ENCODE data around the gene MCF2L2. TPM values are rescaled to one million over a fixed set of nuclear protein-coding genes. Genes with fewer than 3 reads are reported as not detected.
A peak's percentile ranks its signal among the peaks of the same experiment; 100 is the strongest.

Gene MCF2L2
- total and polyA plus RNA-seq, 2 of the 13 experiments (the other 11 are each of a cell fraction or from before 2014, with no cell fraction given): not detected

DNA sequence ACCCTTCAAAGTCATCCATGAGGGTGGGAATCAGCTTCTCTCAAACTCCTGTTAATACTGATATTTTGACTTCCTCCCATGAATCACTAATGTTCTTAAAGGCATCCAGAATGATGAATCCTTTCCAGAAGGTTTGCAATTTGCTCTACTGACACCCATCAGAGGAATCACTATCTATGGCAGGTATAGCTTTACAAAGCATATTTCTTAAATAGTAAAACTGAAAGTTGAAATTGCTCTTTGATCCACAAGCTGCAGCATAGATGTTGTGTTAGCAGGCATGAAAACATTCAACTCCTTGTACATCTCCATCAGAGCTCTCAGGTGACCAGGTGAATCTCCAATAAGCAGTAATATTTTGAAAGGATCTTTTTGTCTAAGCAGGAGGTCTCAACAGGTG lies 109.0 kb downstream of the MCF2L2 start (continued):
- TF ChIP-seq, protein P1, sequence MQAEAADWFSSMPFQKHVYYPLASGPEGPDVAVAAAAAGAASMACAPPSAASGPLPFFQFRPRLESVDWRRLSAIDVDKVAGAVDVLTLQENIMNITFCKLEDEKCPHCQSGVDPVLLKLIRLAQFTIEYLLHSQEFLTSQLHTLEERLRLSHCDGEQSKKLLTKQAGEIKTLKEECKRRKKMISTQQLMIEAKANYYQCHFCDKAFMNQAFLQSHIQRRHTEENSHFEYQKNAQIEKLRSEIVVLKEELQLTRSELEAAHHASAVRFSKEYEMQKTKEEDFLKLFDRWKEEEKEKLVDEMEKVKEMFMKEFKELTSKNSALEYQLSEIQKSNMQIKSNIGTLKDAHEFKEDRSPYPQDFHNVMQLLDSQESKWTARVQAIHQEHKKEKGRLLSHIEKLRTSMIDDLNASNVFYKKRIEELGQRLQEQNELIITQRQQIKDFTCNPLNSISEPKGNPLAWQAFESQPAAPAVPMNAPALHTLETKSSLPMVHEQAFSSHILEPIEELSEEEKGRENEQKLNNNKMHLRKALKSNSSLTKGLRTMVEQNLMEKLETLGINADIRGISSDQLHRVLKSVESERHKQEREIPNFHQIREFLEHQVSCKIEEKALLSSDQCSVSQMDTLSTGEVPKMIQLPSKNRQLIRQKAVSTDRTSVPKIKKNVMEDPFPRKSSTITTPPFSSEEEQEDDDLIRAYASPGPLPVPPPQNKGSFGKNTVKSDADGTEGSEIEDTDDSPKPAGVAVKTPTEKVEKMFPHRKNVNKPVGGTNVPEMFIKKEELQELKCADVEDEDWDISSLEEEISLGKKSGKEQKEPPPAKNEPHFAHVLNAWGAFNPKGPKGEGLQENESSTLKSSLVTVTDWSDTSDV (CRISPR knock-in tag; IDR thresholded peaks at IDR 0.05): no peak
- TF ChIP-seq ZNF143 (CRISPR knock-in tag; IDR thresholded peaks at IDR 0.05) (no peak), ZNF883 (CRISPR knock-in tag; IDR thresholded peaks at IDR 0.05; ENCODE audit: not compliant biosample characterization) (no peak), SIX4 (CRISPR knock-in tag; IDR thresholded peaks at IDR 0.05) (no peak)

DNA sequence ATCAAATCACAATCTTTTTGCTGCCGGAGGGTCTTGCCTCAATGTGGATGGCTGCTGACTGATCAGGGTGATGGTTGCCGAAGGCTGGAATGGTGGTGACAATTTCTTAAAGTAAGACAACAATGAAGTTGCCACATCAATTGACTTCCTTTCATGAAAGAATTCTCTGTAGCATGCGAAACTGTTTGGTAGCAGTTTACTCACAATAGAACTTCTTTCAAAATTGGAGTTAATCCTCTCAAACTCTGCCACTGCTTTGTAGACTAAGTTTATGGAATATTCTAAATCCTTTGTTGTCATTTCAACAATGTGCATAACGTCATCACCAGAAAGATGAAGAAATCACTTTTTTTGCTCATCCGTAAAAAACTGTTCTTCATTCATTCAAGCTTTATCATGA lies 109.5 kb downstream of the MCF2L2 start:
- Histone ChIP-seq H3K27ac (ENCODE audit: extremely low read length, insufficient read depth, low read length) (no peak overlapping the region), H2AFZ (ENCODE audit: low read length) (no peak overlapping the region), H4K20me1 (ENCODE audit: insufficient read depth, low read length) (no peaks in the 10 kb centered on the region), H3K79me2 (ENCODE audit: insufficient read depth, low read length) (no peaks in the 10 kb centered on the region), H3K4me2 (ENCODE audit: low read depth, low read length) (no peak overlapping the region), H3K9ac (ENCODE audit: insufficient read depth, low read depth, low read length) (no peak overlapping the region), H3K4me1 (ENCODE audit: insufficient read depth, low read length) (no peaks in the 10 kb centered on the region), H3K36me3 (replicated peaks in 1 of 2; ENCODE audit: control insufficient read depth in 1 of 2, insufficient read depth in 2 of 2, low read length in 2 of 2) (no peaks in the 10 kb centered on the region), H3K9me3 (ENCODE audit: low read length) (no peaks in the 10 kb centered on the region), H3K27me3 (ENCODE audit: control insufficient read depth in 1 of 2, insufficient read depth in 2 of 2, low read length in 2 of 2) (peaks cover 0 to 12% of the 10 kb centered on the region in 2 experiments; a peak in 2 of 5 replicates), H3K4me3 (replicated peaks in 1 of 3; ENCODE audit: insufficient read depth in 1 of 3, low read depth in 2 of 3, low read length in 3 of 3) (no peak overlapping the region)
- POLR2A ChIA-PET: no interaction called here
- in situ Hi-C loops (cut with HindIII; ENCODE audit: extremely low pct_ligation_motif_present, low pct_unique_long_range_greater_than_20kb): no loop called here
- FAIRE-seq (no peak), ATAC-seq (no peak), DNase-seq (ENCODE audit: low spot score) (no peak)
- intact Hi-C loops (cut with micrococcal nuclease; ENCODE audit: unreplicated experiment): no loop called here
- WGBS (ENCODE audit: low lambda C conversion rate): 44% methylated on average over 5 of the region's 5 CpGs
- CTCF ChIA-PET (ENCODE audit: low intra/inter-chr PET ratio, low total read pairs): no interaction called here
- TF ChIP-seq ATF7 (IDR thresholded peaks at IDR 0.05): peak; percentile 26; the same call in 1 of the 2 replicates
- TF ChIP-seq ATF7 (CRISPR knock-in tag; IDR thresholded peaks at IDR 0.05): no peak
- TF ChIP-seq, protein P2, sequence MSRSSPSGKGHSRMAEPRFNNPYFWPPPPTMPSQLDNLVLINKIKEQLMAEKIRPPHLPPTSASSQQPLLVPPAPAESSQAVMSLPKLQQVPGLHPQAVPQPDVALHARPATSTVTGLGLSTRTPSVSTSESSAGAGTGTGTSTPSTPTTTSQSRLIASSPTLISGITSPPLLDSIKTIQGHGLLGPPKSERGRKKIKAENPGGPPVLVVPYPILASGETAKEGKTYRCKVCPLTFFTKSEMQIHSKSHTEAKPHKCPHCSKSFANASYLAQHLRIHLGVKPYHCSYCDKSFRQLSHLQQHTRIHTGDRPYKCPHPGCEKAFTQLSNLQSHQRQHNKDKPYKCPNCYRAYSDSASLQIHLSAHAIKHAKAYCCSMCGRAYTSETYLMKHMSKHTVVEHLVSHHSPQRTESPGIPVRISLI (CRISPR knock-in tag; IDR thresholded peaks at IDR 0.05; ENCODE audit: borderline replicate concordance): no peak
- BruUV-seq (replicated peaks): no TSS peak

All from HepG2 (cell line).